Measurements from ENCODE around the gene TEX53. TPM values are rescaled to one million over a fixed set of nuclear protein-coding genes. Genes with fewer than 3 reads are reported as not detected.

The TEX53 gene
- polyA plus RNA-seq, 1 of the 3 experiments (the other 2 are of a cell fraction) = not detected

GRCh38 chr9:114633438-114634089 is 24.0 kb downstream of the TEX53 start:
- H3K27ac ChIP-seq (ENCODE audit: low read depth in 2 of 2, low read length in 1 of 2) = no peak overlapping the region
- no peak overlapping the region for H3K9ac ChIP-seq
- H3K36me3 ChIP-seq (replicated peaks in 1 of 2; ENCODE audit: control insufficient read depth in 1 of 2, insufficient read depth in 2 of 2, low read length in 1 of 2) = peaks cover 0 to 14% of the 10 kb centered on the region in 2 experiments
- WGBS (ENCODE audit: low lambda C conversion rate) = 86% methylated on average over 11 of the region's 11 CpGs
- DNase-seq = no peak
- no peaks in the 10 kb centered on the region for H3K79me2 ChIP-seq (ENCODE audit: insufficient read depth)
- no peaks in the 10 kb centered on the region for H3K4me1 ChIP-seq (ENCODE audit: control insufficient read depth in 1 of 2, insufficient read depth in 2 of 2, low read depth in 1 of 2, low read length in 1 of 2)
- no peaks in the 10 kb centered on the region for H4K20me1 ChIP-seq (ENCODE audit: insufficient read depth)
- ChIA-PET POLR2A (no interaction called here), CTCF (no interaction called here)
- no peaks in the 10 kb centered on the region for H3F3A ChIP-seq (replicated peaks; ENCODE audit: insufficient read depth)
- no peak overlapping the region for H3K4me3 ChIP-seq (ENCODE audit: low read depth in 2 of 2, low read length in 1 of 2)
- no peak for TF ChIP-seq EP300 (IDR thresholded peaks at IDR 0.05; ENCODE audit: borderline replicate concordance in 1 of 2, low read depth in 1 of 2, low read length in 1 of 2)
- no peak for TF ChIP-seq FOSL2 (IDR thresholded peaks at IDR 0.05; ENCODE audit: borderline replicate concordance, low read depth)
- no peak for TF ChIP-seq ELF1 (IDR thresholded peaks at IDR 0.05)
- no peak for TF ChIP-seq SMC3 (IDR thresholded peaks at IDR 0.05; ENCODE audit: low read depth, low read length)
- no peak for TF ChIP-seq GABPA (IDR thresholded peaks at IDR 0.05; ENCODE audit: low read depth)
- no peak for TF ChIP-seq FOXM1 (IDR thresholded peaks at IDR 0.05; ENCODE audit: low read depth)
- TF ChIP-seq POLR2AphosphoS5 (IDR thresholded peaks at IDR 0.05; ENCODE audit: low read depth, low read length) = no peak
- no peak for TF ChIP-seq EZH2phosphoT487 (IDR thresholded peaks at IDR 0.05; ENCODE audit: borderline replicate concordance, low read depth)
- TF ChIP-seq RCOR1 (IDR thresholded peaks at IDR 0.05; ENCODE audit: low read length) = no peak
- no peak for TF ChIP-seq REST (IDR thresholded peaks at IDR 0.05; ENCODE audit: low read depth, low read length)
- no peak for TF ChIP-seq CHD2 (IDR thresholded peaks at IDR 0.05; ENCODE audit: low read length, partially characterized antibody)
- no peak for TF ChIP-seq PBX3 (IDR thresholded peaks at IDR 0.05)
- TF ChIP-seq NFIC (IDR thresholded peaks at IDR 0.05; ENCODE audit: borderline replicate concordance) = no peak
- no peak for TF ChIP-seq RFX5 (IDR thresholded peaks at IDR 0.05; ENCODE audit: low read length)
- TF ChIP-seq USF1 (IDR thresholded peaks at IDR 0.05; ENCODE audit: borderline replicate concordance, low read depth) = no peak
- no peaks in the 10 kb centered on the region for H3K27me3 ChIP-seq (ENCODE audit: insufficient read depth)
- H3K4me2 ChIP-seq = no peak overlapping the region
- no peaks in the 10 kb centered on the region for H3K9me2 ChIP-seq
- no peaks in the 10 kb centered on the region for H3K9me3 ChIP-seq
- H2AFZ ChIP-seq (ENCODE audit: low read depth) = no peak overlapping the region
